HL-60 (cell line): ENCODE results near the gene KCMF1.

Experiments used
- CTCF ChIP-seq: IDR thresholded peaks from one replicate; pipeline ENCODE4 v1.5.1; 2011; ENCODE audit warnings: low read length, control low read depth, inconsistent platforms; ENCODE audit not compliant: insufficient read depth
- GABPA ChIP-seq: IDR thresholded peaks from 2 replicates; pipeline ENCODE4 v1.6.1; 2012; ENCODE audit warnings: low read depth
- POLR2AphosphoS5 ChIP-seq: IDR thresholded peaks from 2 replicates; pipeline ENCODE4 v1.6.1; 2012; ENCODE audit warnings: low read depth
- REST ChIP-seq: IDR thresholded peaks from 2 replicates; pipeline ENCODE4 v1.6.1; 2012; ENCODE audit warnings: low read depth; ENCODE audit not compliant: insufficient replicate concordance
- SPI1 ChIP-seq: IDR thresholded peaks from 2 replicates; pipeline ENCODE4 v1.6.1; 2012; ENCODE audit warnings: low read depth, mild to moderate bottlenecking, borderline replicate concordance

GRCh38 chr2:84964406-84965191 is 6.4 kb upstream of the KCMF1 start:
- TF ChIP-seq CTCF (no peak), POLR2AphosphoS5 (no peak), SPI1 (no peak), REST (no peak), GABPA (no peak)
